DND-41 (cell line): ENCODE measurements around the gene MSANTD2.

Source experiments
- CTCF ChIP-seq: IDR thresholded peaks from 2 replicates; pipeline ENCODE4 v1.5.1; 2012; ENCODE audit warnings: borderline replicate concordance, low read length, moderate library complexity, mild to moderate bottlenecking; ENCODE audit not compliant: poor library complexity, severe bottlenecking; ENCODE audit errors: extremely low read depth
- EZH2 ChIP-seq: IDR thresholded peaks from 3 replicates; pipeline ENCODE4 v1.6.1; 2012; ENCODE audit warnings: borderline replicate concordance, low read depth, mild to moderate bottlenecking, moderate library complexity, low read length, inconsistent platforms; ENCODE audit not compliant: severe bottlenecking

- TF ChIP-seq CTCF, result no peak
- TF ChIP-seq EZH2, result no peak
Observed at GRCh38 chr11:124838805-124839127, 38.6 kb upstream of the MSANTD2 start.
